B cell (primary cell): ENCODE data around the gene C6orf89.

ENCODE experiments used
- EZH2 ChIP-seq: IDR thresholded peaks from 2 replicates; pipeline ENCODE4 v1.6.1; 2012; ENCODE audit warnings: borderline replicate concordance, low read depth, mild to moderate bottlenecking, moderate library complexity, low read length; ENCODE audit not compliant: insufficient read depth, poor library complexity, severe bottlenecking
- TF ChIP-seq, protein P1 (sequence below): fragments of 200-600 bp; IDR thresholded peaks from one replicate; pipeline ENCODE4 v1.8.0; 2022; ENCODE audit warnings: antibody characterized with exemption, mild to moderate bottlenecking

DNA sequence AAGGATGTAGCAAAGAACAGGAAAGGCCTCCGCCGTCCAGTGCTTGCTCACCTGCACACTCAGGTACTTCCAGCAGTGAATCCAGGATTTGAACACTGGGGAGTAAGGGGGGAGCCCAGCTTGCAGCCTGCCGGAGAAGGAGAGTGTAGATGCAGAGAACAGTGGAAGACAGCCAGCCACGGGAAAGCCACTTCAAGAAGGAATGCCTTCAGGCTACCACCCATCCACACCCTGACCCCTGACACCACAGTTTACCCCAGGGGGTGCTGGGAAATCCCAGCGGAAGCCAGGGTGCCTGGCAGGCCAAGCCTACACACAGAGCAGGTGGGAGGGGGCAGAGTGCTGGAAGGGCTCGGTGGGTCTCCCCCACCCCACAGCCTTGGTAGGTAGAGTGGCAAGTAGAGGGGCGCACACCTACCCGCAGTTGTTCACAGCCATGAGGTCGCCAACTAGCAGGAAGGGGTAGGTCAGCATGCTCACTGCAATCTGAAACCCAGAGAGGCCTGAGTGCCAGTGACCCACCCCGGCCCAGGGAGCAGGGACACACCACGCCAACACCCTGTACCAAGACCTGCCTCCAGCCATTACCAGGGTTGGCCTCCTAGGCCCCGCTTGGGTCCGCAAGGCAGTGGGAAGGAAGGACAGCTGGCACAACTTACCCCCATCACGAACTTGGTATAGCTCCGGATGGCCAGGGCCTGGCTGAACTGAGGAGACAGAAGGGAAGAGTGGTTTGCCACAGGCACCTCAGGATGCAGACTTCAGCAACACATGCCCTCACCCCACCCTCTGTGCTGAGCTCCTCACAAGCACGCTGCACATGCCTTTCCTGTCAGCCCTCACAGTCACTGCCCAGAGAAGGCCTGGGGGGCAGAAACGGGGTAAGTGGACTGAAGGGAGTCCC lies 84.5 kb downstream of the C6orf89 start:
- TF ChIP-seq, protein P1, sequence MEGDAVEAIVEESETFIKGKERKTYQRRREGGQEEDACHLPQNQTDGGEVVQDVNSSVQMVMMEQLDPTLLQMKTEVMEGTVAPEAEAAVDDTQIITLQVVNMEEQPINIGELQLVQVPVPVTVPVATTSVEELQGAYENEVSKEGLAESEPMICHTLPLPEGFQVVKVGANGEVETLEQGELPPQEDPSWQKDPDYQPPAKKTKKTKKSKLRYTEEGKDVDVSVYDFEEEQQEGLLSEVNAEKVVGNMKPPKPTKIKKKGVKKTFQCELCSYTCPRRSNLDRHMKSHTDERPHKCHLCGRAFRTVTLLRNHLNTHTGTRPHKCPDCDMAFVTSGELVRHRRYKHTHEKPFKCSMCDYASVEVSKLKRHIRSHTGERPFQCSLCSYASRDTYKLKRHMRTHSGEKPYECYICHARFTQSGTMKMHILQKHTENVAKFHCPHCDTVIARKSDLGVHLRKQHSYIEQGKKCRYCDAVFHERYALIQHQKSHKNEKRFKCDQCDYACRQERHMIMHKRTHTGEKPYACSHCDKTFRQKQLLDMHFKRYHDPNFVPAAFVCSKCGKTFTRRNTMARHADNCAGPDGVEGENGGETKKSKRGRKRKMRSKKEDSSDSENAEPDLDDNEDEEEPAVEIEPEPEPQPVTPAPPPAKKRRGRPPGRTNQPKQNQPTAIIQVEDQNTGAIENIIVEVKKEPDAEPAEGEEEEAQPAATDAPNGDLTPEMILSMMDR = no peak
- no peak for TF ChIP-seq EZH2
